ENCODE measurements around the gene FAM163B. TPM values are rescaled to one million over a fixed set of nuclear protein-coding genes. Genes with fewer than 3 reads are reported as not detected.

The FAM163B gene
- polyA plus RNA-seq, 1 of the 3 experiments (the other 2 are of a cell fraction), result 0.05 TPM

GRCh38 chr9:133642708-133643361 lies 33.6 kb upstream of the FAM163B start:
- no peak overlapping the region for H3K9ac ChIP-seq
- TF ChIP-seq FOXJ3 (CRISPR knock-in tag; IDR thresholded peaks at IDR 0.05) (no peak), RCOR1 (IDR thresholded peaks at IDR 0.05; ENCODE audit: low read length) (no peak), MEF2A (IDR thresholded peaks at IDR 0.05; ENCODE audit: borderline replicate concordance, low read depth) (no peak), MXI1 (IDR thresholded peaks at IDR 0.05; ENCODE audit: low read depth, low read length) (no peak), EP300 (IDR thresholded peaks at IDR 0.05; ENCODE audit: borderline replicate concordance in 1 of 2, low read depth in 1 of 2, low read length in 1 of 2) (no peak)
- TF ChIP-seq, protein P1, sequence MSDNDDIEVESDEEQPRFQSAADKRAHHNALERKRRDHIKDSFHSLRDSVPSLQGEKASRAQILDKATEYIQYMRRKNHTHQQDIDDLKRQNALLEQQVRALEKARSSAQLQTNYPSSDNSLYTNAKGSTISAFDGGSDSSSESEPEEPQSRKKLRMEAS (IDR thresholded peaks at IDR 0.05; ENCODE audit: low read depth), result no peak
- peaks cover 0 to 7% of the 10 kb centered on the region in 2 experiments for H3K36me3 ChIP-seq (replicated peaks in 1 of 2; ENCODE audit: control insufficient read depth in 1 of 2, insufficient read depth in 2 of 2, low read length in 1 of 2)
- CTCF ChIA-PET, result interaction anchor here (1.1 to 1.6 kb wide), 4 partner anchors 9 to 134 kb away, joined by 3 to 5 read pairs (median 3); partner anchors contain the start of gene ADAMTSL2
- H3K9me2 ChIP-seq, result no peaks in the 10 kb centered on the region
- peak overlapping the region in 1 of 2 experiments; percentile 58; a peak in 1 of 4 replicates for H3K27ac ChIP-seq (ENCODE audit: low read depth in 2 of 2, low read length in 1 of 2)
- no peaks in the 10 kb centered on the region for H3K79me2 ChIP-seq (ENCODE audit: insufficient read depth)
- peaks cover 32% of the 10 kb centered on the region; the same call in 1 of the 2 replicates for H3K27me3 ChIP-seq (ENCODE audit: insufficient read depth)
- 71% methylated on average over 12 of the region's 16 CpGs for WGBS (ENCODE audit: low lambda C conversion rate)
- no peak overlapping the region for H3K4me2 ChIP-seq
- H3F3A ChIP-seq (replicated peaks; ENCODE audit: insufficient read depth), result no peaks in the 10 kb centered on the region
- no peaks in the 10 kb centered on the region for H4K20me1 ChIP-seq (ENCODE audit: insufficient read depth)
- peaks cover 0 to 74% of the 10 kb centered on the region in 2 experiments; a peak in 1 of 4 replicates for H3K4me1 ChIP-seq (ENCODE audit: control insufficient read depth in 1 of 2, insufficient read depth in 2 of 2, low read depth in 1 of 2, low read length in 1 of 2)
- no peaks in the 10 kb centered on the region for H3K9me3 ChIP-seq
- POLR2A ChIA-PET, result interaction anchor here (0.6 to 16.4 kb wide), 9 partner anchors 8 to 113 kb away, joined by 3 to 261 read pairs (median 6); partner anchors contain the start of gene FAM163B
- H2AFZ ChIP-seq (ENCODE audit: low read depth), result no peak overlapping the region
- DNase-seq, result no peak
- H3K4me3 ChIP-seq (ENCODE audit: low read depth in 2 of 2, low read length in 1 of 2), result no peak overlapping the region; a peak in 1 of 4 replicates

- CTCF ChIA-PET, result interaction anchor here (1.1 to 1.4 kb wide), 3 partner anchors 9 to 133 kb away, joined by 3 to 5 read pairs (median 3); partner anchors contain the start of gene ADAMTSL2
- POLR2A ChIA-PET, result interaction anchor here (0.8 to 16.4 kb wide), 9 partner anchors 8 to 97 kb away, joined by 3 to 261 read pairs (median 6); partner anchors contain the start of gene FAM163B
- Histone ChIP-seq H3F3A (replicated peaks; ENCODE audit: insufficient read depth) (no peaks in the 10 kb centered on the region), H3K9me3 (no peaks in the 10 kb centered on the region), H3K27ac (ENCODE audit: low read depth in 2 of 2, low read length in 1 of 2) (peak overlapping the region in 1 of 2 experiments; percentile 100; a peak in 2 of 4 replicates), H4K20me1 (ENCODE audit: insufficient read depth) (no peaks in the 10 kb centered on the region), H3K36me3 (replicated peaks in 1 of 2; ENCODE audit: control insufficient read depth in 1 of 2, insufficient read depth in 2 of 2, low read length in 1 of 2) (peaks cover 0 to 7% of the 10 kb centered on the region in 2 experiments), H3K27me3 (ENCODE audit: insufficient read depth) (peaks cover 33% of the 10 kb centered on the region; the same call in 1 of the 2 replicates), H3K4me1 (ENCODE audit: control insufficient read depth in 1 of 2, insufficient read depth in 2 of 2, low read depth in 1 of 2, low read length in 1 of 2) (peaks cover 0 to 70% of the 10 kb centered on the region in 2 experiments; a peak in 1 of 4 replicates), H3K4me3 (ENCODE audit: low read depth in 2 of 2, low read length in 1 of 2) (peak overlapping the region in 1 of 2 experiments; percentile 64; a peak in 1 of 4 replicates), H3K9ac (no peak overlapping the region), H2AFZ (ENCODE audit: low read depth) (no peak overlapping the region), H3K9me2 (no peaks in the 10 kb centered on the region), H3K79me2 (ENCODE audit: insufficient read depth) (no peaks in the 10 kb centered on the region), H3K4me2 (no peak overlapping the region)
- DNase-seq, result no peak
- WGBS (ENCODE audit: low lambda C conversion rate), result 59% methylated on average over 6 of the region's 25 CpGs
- TF ChIP-seq, protein P2, sequence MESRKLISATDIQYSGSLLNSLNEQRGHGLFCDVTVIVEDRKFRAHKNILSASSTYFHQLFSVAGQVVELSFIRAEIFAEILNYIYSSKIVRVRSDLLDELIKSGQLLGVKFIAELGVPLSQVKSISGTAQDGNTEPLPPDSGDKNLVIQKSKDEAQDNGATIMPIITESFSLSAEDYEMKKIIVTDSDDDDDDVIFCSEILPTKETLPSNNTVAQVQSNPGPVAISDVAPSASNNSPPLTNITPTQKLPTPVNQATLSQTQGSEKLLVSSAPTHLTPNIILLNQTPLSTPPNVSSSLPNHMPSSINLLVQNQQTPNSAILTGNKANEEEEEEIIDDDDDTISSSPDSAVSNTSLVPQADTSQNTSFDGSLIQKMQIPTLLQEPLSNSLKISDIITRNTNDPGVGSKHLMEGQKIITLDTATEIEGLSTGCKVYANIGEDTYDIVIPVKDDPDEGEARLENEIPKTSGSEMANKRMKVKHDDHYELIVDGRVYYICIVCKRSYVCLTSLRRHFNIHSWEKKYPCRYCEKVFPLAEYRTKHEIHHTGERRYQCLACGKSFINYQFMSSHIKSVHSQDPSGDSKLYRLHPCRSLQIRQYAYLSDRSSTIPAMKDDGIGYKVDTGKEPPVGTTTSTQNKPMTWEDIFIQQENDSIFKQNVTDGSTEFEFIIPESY (IDR thresholded peaks at IDR 0.05; ENCODE audit: borderline replicate concordance, low read depth), result no peak
- TF ChIP-seq FOXM1 (IDR thresholded peaks at IDR 0.05; ENCODE audit: low read depth), result no peak
- TF ChIP-seq MEF2A (IDR thresholded peaks at IDR 0.05; ENCODE audit: borderline replicate concordance, low read depth), result no peak
- no peak for TF ChIP-seq USF2 (IDR thresholded peaks at IDR 0.05; ENCODE audit: borderline replicate concordance, low read depth, low read length)
- no peak for TF ChIP-seq NRF1 (IDR thresholded peaks at IDR 0.05; ENCODE audit: low read depth, low read length)
- TF ChIP-seq GABPA (IDR thresholded peaks at IDR 0.05; ENCODE audit: low read depth), result no peak
- TF ChIP-seq, protein P3, sequence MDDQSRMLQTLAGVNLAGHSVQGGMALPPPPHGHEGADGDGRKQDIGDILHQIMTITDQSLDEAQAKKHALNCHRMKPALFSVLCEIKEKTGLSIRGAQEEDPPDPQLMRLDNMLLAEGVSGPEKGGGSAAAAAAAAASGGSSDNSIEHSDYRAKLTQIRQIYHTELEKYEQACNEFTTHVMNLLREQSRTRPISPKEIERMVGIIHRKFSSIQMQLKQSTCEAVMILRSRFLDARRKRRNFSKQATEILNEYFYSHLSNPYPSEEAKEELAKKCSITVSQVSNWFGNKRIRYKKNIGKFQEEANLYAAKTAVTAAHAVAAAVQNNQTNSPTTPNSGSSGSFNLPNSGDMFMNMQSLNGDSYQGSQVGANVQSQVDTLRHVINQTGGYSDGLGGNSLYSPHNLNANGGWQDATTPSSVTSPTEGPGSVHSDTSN (IDR thresholded peaks at IDR 0.05), result no peak
- no peak for TF ChIP-seq REST (IDR thresholded peaks at IDR 0.05; ENCODE audit: low read depth, low read length)
- no peak for TF ChIP-seq EP300 (IDR thresholded peaks at IDR 0.05; ENCODE audit: borderline replicate concordance in 1 of 2, low read depth in 1 of 2, low read length in 1 of 2)
- no peak for TF ChIP-seq TEAD4 (IDR thresholded peaks at IDR 0.05; ENCODE audit: borderline replicate concordance, insufficient read depth)
- no peak for TF ChIP-seq TCF12 (IDR thresholded peaks at IDR 0.05)
Measured at GRCh38 chr9:133641861-133642595, 32.8 kb upstream of the FAM163B start.

Measured in SK-N-SH (cell line).